Peyer's patch (tissue), 4 donors: ENCODE results near the gene RILP.
A peak's percentile ranks its signal among the peaks of the same experiment; 100 is the strongest.

ENCODE experiments used
- POLR2A ChIP-seq, 2 donors: fragments of 450-650 bp; IDR thresholded peaks; one replicate each; pipeline ENCODE4 v1.5.1; 2017; ENCODE audit warnings: antibody characterized with exemption in 2 of 2, mild to moderate bottlenecking in 2 of 2, moderate library complexity in 2 of 2
- TF ChIP-seq, protein P1 (sequence below), 6 experiments: fragments of 450-650 bp in 4 of 6; fragments of 200-600 bp in 2 of 6; sonication (generic) in 1 of 6; IDR thresholded peaks; one replicate each; pipeline ENCODE4 v1.5.1; 2017 to 2019; ENCODE audit warnings: antibody characterized with exemption in 6 of 6, mild to moderate bottlenecking in 3 of 6, moderate library complexity in 1 of 6

DNA sequence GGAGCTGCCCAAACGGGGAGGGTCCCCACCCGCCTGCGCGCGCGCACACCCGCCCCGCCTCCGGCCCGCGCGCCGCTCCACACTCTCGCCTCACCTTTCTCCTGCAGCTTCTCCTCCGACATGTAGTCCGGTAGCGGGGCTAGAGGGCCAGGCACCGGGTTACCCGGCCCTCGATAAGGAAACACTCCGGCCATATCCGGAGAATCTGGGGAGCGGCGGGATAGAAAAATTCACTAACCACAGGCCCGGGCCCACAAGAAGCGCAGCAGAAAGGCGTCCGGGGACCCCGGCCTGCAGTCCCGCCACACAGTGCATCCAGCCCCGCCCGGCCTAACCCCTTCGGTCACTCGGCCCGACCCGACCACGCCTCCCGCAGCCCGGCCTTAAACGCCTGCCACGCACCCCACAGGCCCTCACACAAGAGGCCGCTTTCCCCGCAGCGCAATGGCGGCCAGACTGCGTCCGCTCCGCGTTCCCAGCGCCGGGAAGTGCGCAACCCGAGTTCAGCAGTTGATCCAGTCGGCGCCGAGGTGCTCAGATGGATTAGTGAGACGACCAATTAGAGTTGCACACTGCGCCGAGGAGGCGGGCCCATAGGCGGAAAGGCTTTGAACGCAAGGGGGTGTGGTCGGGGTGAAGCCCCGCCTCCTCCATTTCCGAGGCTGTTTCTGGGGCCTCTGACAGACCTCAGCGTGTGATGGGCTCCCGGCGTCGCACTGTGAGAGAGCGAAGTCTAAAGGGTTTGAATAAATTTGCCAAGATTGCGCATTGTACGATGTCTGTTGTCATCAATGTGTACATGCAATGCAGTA lies 34.9 kb upstream of the RILP start, which contains the start of gene PRPF8:
- TF ChIP-seq, protein P1, sequence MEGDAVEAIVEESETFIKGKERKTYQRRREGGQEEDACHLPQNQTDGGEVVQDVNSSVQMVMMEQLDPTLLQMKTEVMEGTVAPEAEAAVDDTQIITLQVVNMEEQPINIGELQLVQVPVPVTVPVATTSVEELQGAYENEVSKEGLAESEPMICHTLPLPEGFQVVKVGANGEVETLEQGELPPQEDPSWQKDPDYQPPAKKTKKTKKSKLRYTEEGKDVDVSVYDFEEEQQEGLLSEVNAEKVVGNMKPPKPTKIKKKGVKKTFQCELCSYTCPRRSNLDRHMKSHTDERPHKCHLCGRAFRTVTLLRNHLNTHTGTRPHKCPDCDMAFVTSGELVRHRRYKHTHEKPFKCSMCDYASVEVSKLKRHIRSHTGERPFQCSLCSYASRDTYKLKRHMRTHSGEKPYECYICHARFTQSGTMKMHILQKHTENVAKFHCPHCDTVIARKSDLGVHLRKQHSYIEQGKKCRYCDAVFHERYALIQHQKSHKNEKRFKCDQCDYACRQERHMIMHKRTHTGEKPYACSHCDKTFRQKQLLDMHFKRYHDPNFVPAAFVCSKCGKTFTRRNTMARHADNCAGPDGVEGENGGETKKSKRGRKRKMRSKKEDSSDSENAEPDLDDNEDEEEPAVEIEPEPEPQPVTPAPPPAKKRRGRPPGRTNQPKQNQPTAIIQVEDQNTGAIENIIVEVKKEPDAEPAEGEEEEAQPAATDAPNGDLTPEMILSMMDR (IDR thresholded peaks at IDR 0.05), result peak in 1 of 6 experiments; percentile 27
- TF ChIP-seq POLR2A (IDR thresholded peaks at IDR 0.05), result peak; percentile 93
